K562 (cell line): Measurements from ENCODE around the gene POLD1. TPM values are rescaled to one million over a fixed set of nuclear protein-coding genes. Genes with fewer than 3 reads are reported as not detected.
A peak's percentile ranks its signal among the peaks of the same experiment; 100 is the strongest.

Experiments used
- BRD4 ChIP-seq: fragments of 200-600 bp; sonication (generic); IDR thresholded peaks from 2 replicates; pipeline ENCODE4 v1.6.1; 2017; ENCODE audit warnings: inconsistent platforms
- ELF1 ChIP-seq: fragments of 200-800 bp; sonication (Bioruptor generic); IDR thresholded peaks from 2 replicates; pipeline ENCODE4 v1.6.1; 2016; ENCODE audit warnings: missing genetic modification characterization, missing compliant biosample characterization
- GABPA ChIP-seq: fragments of 200-800 bp; sonication (Bioruptor generic); conservative IDR thresholded peaks from 2 replicates; pipeline ENCODE4 v1.6.1; 2016; ENCODE audit warnings: low read depth, missing genetic modification characterization, missing compliant biosample characterization
- HDAC2 ChIP-seq: fragments of 450-650 bp; IDR thresholded peaks from 2 replicates; pipeline ENCODE4 v1.6.1; 2016; ENCODE audit warnings: mild to moderate bottlenecking
- HDAC6 ChIP-seq: IDR thresholded peaks from 2 replicates; pipeline ENCODE4 v1.6.1; 2012; ENCODE audit warnings: low read depth, mild to moderate bottlenecking, control low read depth, inconsistent platforms, low read length, moderate library complexity
- HNRNPL ChIP-seq: fragments of 200-400 bp; formaldehyde crosslinking; IDR thresholded peaks from 2 replicates; pipeline ENCODE4 v1.6.1; 2017; ENCODE audit warnings: low read depth, mild to moderate bottlenecking, low read length
- HNRNPLL ChIP-seq: fragments of 200-400 bp; formaldehyde crosslinking; IDR thresholded peaks from 2 replicates; pipeline ENCODE4 v1.6.1; 2017; ENCODE audit warnings: low read length, low read depth, mild to moderate bottlenecking; ENCODE audit not compliant: poor library complexity, severe bottlenecking
- MAZ ChIP-seq, 2 experiments: fragments of 450-650 bp in 1 of 2; sonication (generic) in 1 of 2; formaldehyde crosslinking; IDR thresholded peaks in 1 of 2; conservative IDR thresholded peaks in 1 of 2; 2 replicates each; pipeline versions ENCODE4 v1.4.0 to v1.5.0; 2020; ENCODE audit warnings: mild to moderate bottlenecking in 1 of 2, missing genetic modification reagents in 1 of 2
- MCM5 ChIP-seq: fragments of 450-650 bp; IDR thresholded peaks from 2 replicates; pipeline ENCODE4 v1.6.1; 2016; ENCODE audit warnings: low read depth
- MCM7 ChIP-seq, 2 experiments: fragments of 450-650 bp; IDR thresholded peaks; 2 replicates each; pipeline ENCODE4 v1.6.1; 2016 to 2018
- NCOA4 ChIP-seq: fragments of 450-650 bp; IDR thresholded peaks from 2 replicates; pipeline ENCODE4 v1.6.1; 2018; ENCODE audit warnings: mild to moderate bottlenecking; ENCODE audit not compliant: partially characterized antibody
- NFATC3 ChIP-seq: fragments of 450-650 bp; IDR thresholded peaks from 2 replicates; pipeline ENCODE4 v1.6.1; 2017; ENCODE audit warnings: mild to moderate bottlenecking
- NR1H2 ChIP-seq: sonication (generic); formaldehyde crosslinking; IDR thresholded peaks from 2 replicates; pipeline ENCODE4 v1.4.0; 2020; ENCODE audit warnings: mild to moderate bottlenecking, missing genetic modification reagents
- PHF8 ChIP-seq: fragments of 200-600 bp; sonication (generic); IDR thresholded peaks from 2 replicates; pipeline ENCODE4 v1.6.1; 2012; ENCODE audit warnings: mixed run types, mild to moderate bottlenecking, inconsistent platforms, low read length, moderate library complexity, borderline replicate concordance
- PPARD ChIP-seq: fragments of 250-450 bp; sonication (Bioruptor Pico); IDR thresholded peaks from 2 replicates; pipeline ENCODE4 v1.8.0; 2022; ENCODE audit warnings: inconsistent platforms, mild to moderate bottlenecking, moderate library complexity
- RB1 ChIP-seq: fragments of 450-650 bp; IDR thresholded peaks from 2 replicates; pipeline ENCODE4 v1.6.1; 2017; ENCODE audit warnings: low read depth, mild to moderate bottlenecking
- RBM22 ChIP-seq: fragments of 200-400 bp; formaldehyde crosslinking; IDR thresholded peaks from 2 replicates; pipeline ENCODE4 v1.6.1; 2018; ENCODE audit warnings: low read length, low read depth; ENCODE audit not compliant: poor library complexity, severe bottlenecking
- RBM25 ChIP-seq: fragments of 200-400 bp; formaldehyde crosslinking; IDR thresholded peaks from 2 replicates; pipeline ENCODE4 v1.6.1; 2018; ENCODE audit warnings: low read length, low read depth, moderate library complexity; ENCODE audit not compliant: severe bottlenecking
- SAFB2 ChIP-seq: fragments of 200-400 bp; formaldehyde crosslinking; IDR thresholded peaks from 2 replicates; pipeline ENCODE4 v1.6.1; 2018; ENCODE audit warnings: borderline replicate concordance, low read length, low read depth, moderate library complexity; ENCODE audit not compliant: severe bottlenecking
- SETDB1 ChIP-seq: IDR thresholded peaks from one replicate; pipeline ENCODE4 v1.6.1; 2012; ENCODE audit warnings: low read length, control low read depth, inconsistent platforms
- STAG1 ChIP-seq: sonication (generic); formaldehyde crosslinking; IDR thresholded peaks from 2 replicates; pipeline ENCODE4 v1.5.0; 2020; ENCODE audit warnings: missing genetic modification reagents, borderline replicate concordance
- ZBTB7A ChIP-seq: IDR thresholded peaks from 2 replicates; pipeline ENCODE4 v1.6.1; 2011; ENCODE audit warnings: low read depth, mild to moderate bottlenecking, low read length, moderate library complexity, borderline replicate concordance; ENCODE audit not compliant: control insufficient read depth
- ZFP36 ChIP-seq: fragments of 150-350 bp; IDR thresholded peaks from 2 replicates; pipeline ENCODE4 v1.6.1; 2018; ENCODE audit warnings: low read length, low read depth; ENCODE audit not compliant: partially characterized antibody
- ZNF197 ChIP-seq: fragments of 200-800 bp; sonication (Bioruptor generic); IDR thresholded peaks from 2 replicates; pipeline ENCODE4 v1.6.1; 2016; ENCODE audit warnings: low read depth, missing genetic modification characterization, missing compliant biosample characterization
- ZNF263 ChIP-seq: sonication (generic); formaldehyde crosslinking; IDR thresholded peaks from 2 replicates; pipeline ENCODE4 v1.8.0; 2022; ENCODE audit warnings: mild to moderate bottlenecking, missing genetic modification reagents, borderline replicate concordance
- ZNF717 ChIP-seq: fragments of 250-450 bp; sonication (Bioruptor Pico); IDR thresholded peaks from 2 replicates; pipeline ENCODE4 v1.5.0; 2021
- polyA plus RNA-seq, 8 experiments: library from polyadenylated mRNA; depleted of rRNA in 4 of 8; stranded (reverse) in 5 of 8; unstranded in 3 of 8; fragments of >200 nt; fragmentation: Nextera tagmentation in 2 of 8; fragmentation: Illumina TruSeq in 1 of 8; extraction: Ambion mirVana in 2 of 8; extraction: Trizol in 1 of 8; gene quantifications; 2 replicates each; pipeline versions ENCODE4 v1.2.1 to v1.2.3, GENCODE V29; 2011 to 2014; ENCODE audit warnings: inconsistent platforms in 1 of 8, missing spikeins in 1 of 8
- total RNA-seq, 7 experiments: library from RNA; depleted of rRNA in 6 of 7; stranded (reverse); fragments of >200 nt in 6 of 7; fragmentation: Illumina TruSeq in 2 of 7; extraction: Trizol in 2 of 7; gene quantifications; 2 replicates each; pipeline versions ENCODE4 v1.2.1 to v1.2.3, GENCODE V29; 2011 to 2021; ENCODE audit warnings: low replicate concordance in 1 of 7
- TF ChIP-seq, protein P1 (sequence below): fragments of 250-450 bp; sonication (Bioruptor Pico); IDR thresholded peaks from 2 replicates; pipeline ENCODE4 v1.4.0; 2020
- TF ChIP-seq, protein P2 (sequence below), 2 experiments: fragments of 450-650 bp in 1 of 2; sonication (generic) in 1 of 2; formaldehyde crosslinking in 1 of 2; IDR thresholded peaks in 1 of 2; conservative IDR thresholded peaks in 1 of 2; 2 replicates each; pipeline versions ENCODE4 v1.6.1 to v1.8.1; 2016 to 2023; ENCODE audit warnings: mild to moderate bottlenecking in 2 of 2, moderate library complexity in 2 of 2, inconsistent platforms in 1 of 2, missing genetic modification reagents in 1 of 2

The POLD1 gene
- total and polyA plus RNA-seq, 9 of the 15 experiments (the other 6 are each of a cell fraction or from before 2014, with no cell fraction given), result 1.3 to 312 (median 47.8) TPM

DNA sequence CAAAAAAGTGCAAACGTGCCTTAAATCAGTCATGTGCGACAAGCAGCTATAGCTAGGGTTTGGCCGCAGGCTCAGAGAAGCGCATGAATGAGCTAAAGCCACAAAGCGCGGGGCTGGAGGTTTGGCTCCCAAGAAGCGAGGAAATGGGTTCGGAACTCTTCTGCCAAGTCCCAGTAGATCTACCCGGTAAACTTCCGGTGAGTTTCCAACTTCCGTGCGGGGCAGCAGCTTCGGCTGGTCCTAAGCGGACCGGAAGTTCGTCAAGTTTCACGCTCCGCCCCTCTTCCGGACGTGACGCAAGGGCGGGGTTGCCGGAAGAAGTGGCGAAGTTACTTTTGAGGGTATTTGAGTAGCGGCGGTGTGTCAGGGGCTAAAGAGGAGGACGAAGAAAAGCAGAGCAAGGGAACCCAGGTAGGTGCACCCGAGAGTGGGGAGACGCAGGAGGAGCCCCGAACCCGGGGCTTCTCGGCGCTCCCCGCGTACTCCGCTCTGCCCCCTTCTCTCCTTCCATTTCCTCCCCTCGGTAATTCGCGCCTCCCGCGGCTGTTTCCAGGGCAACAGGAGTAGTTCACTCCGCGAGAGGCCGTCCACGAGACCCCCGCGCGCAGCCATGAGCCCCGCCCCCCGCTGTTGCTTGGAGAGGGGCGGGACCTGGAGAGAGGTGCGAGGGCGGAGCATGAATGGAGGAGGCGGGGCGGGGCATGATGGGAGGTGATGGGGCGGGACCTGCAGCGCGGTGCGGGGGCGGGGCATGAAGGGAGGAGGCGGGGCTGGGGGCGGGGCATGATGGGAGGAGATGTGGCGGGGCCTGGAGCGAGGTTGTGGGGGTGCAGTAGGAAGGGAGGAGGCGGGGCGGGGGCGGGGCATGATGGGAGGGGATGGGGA lies 7.7 kb upstream of the POLD1 start, which contains the start of gene NR1H2 (continued):
- TF ChIP-seq HDAC6 (no peak), RBM22 (peak; percentile 63), PHF8 (peak; percentile 69; the same call in 1 of the 2 replicates), ELF1 (tag) (peak; percentile 97), HNRNPLL (peak; percentile 87), ZNF263 (CRISPR knock-in tag) (no peak), ZNF717 (CRISPR knock-in tag) (no peak), MCM5 (no peak), GABPA (peak; percentile 100), SAFB2 (no peak), SETDB1 (no peak), MCM7 (IDR thresholded peaks at IDR 0.05) (no peak), PPARD (no peak), BRD4 (peak; percentile 10; the same call in 1 of the 2 replicates), NFATC3 (0 out of 2 replicates have a peak, but pooled peaks have one; percentile 12), HDAC2 (peak; percentile 20; the same call in 1 of the 2 replicates), RB1 (peak; percentile 96), ZNF197 (CRISPR knock-in tag) (no peak), ZFP36 (peak; percentile 88), MAZ (CRISPR knock-in tag; conservative IDR thresholded peaks at IDR 0.05 in 1 of 2, IDR thresholded peaks at IDR 0.05 in 1 of 2) (peak; percentile 78 to 89), NR1H2 (CRISPR knock-in tag) (no peak), NCOA4 (no peak), ZBTB7A (peak; percentile 63), HNRNPL (no peak), RBM25 (no peak), STAG1 (CRISPR knock-in tag) (no peak)
- TF ChIP-seq, protein P1, sequence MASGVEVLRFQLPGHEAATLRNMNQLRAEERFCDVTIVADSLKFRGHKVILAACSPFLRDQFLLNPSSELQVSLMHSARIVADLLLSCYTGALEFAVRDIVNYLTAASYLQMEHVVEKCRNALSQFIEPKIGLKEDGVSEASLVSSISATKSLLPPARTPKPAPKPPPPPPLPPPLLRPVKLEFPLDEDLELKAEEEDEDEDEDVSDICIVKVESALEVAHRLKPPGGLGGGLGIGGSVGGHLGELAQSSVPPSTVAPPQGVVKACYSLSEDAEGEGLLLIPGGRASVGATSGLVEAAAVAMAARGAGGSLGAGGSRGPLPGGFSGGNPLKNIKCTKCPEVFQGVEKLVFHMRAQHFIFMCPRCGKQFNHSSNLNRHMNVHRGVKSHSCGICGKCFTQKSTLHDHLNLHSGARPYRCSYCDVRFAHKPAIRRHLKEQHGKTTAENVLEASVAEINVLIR (CRISPR knock-in tag), result peak; percentile 92
- TF ChIP-seq, protein P2, sequence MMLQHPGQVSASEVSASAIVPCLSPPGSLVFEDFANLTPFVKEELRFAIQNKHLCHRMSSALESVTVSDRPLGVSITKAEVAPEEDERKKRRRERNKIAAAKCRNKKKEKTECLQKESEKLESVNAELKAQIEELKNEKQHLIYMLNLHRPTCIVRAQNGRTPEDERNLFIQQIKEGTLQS (IDR thresholded peaks at IDR 0.05), result peak; percentile 84
- TF ChIP-seq, protein P2 (CRISPR knock-in tag; conservative IDR thresholded peaks at IDR 0.05), result peak; percentile 84
